HG03378 (cell line): Measurements from ENCODE around the gene RUNX1.
"Not testable (repeated sequence)": the region's sequence is repeated elsewhere in the genome, so short reads cannot be mapped to it uniquely, and the experiment has no call there.

Source experiments
- ATAC-seq: cut with Tn5 transposase; IDR thresholded peaks from one replicate; pipeline ENCODE4 v1.9.1; 2021; ENCODE audit warnings: mild to moderate bottlenecking, moderate library complexity; ENCODE audit not compliant: unreplicated experiment

The RUNX1 gene

GRCh38 chr21:34815831-34816705, 233.0 kb downstream of the RUNX1 start:
- ATAC-seq: no peak

- ATAC-seq: no peak
Measured at GRCh38 chr21:34814529-34814951, 234.6 kb downstream of the RUNX1 start.

DNA sequence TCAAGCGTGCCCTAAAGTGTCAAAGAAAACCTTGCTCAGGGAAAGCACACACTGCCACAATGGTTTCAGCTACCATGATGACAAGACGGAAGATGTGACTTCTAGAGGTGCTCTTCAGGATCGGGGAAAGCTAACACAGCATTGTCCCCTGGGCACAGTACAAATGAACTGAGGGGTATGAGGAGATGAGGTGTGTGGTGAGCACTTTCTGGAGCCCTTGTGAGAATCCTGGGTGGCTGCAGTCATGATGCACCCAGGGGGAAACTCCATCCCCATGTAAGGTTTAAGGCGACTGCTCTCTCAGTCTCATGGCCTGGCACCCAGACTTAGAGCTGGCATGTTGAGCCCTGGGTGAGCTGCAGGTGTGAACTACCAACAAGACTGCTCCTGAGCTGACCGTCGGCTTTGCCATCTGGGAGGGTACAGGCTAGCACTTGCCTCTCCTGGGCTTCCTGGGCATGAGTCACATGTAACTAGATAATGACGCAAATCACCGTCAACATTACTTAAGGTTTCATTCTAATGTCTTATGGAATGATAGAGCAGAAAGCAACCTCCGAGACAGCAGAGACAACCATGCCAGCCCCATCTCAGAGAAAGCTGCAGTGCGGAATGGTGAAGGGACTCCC, 235.7 kb downstream of the RUNX1 start:
- ATAC-seq: no peak

- ATAC-seq: no peak
Measured at GRCh38 chr21:34812504-34813265, 236.4 kb downstream of the RUNX1 start.

- no peak for ATAC-seq
Measured at GRCh38 chr21:34811368-34811767, 237.7 kb downstream of the RUNX1 start.

GRCh38 chr21:34810786-34811185, 238.3 kb downstream of the RUNX1 start:
- ATAC-seq: no peak

DNA sequence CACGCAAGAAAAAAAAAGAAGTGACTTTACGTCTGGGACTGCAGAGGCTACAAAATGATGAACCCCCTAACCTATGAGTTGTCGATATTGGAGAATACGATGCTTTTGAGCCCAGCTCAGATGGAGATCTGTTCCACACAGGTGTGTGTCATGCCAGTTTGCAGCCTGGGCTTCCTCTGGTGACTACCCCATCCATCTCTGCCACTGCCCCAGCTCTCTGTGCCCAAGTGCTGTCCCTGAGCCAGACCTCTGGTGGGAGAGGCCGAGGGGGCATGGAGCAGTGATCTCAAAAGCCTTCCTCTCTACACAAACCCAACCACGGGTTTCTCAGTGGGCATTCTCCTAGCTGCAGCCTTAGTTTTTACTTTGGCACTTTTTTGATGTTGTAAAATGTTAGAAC, 239.3 kb downstream of the RUNX1 start:
- ATAC-seq: no peak

GRCh38 chr21:34808569-34809204, 240.4 kb downstream of the RUNX1 start:
- no peak for ATAC-seq

DNA sequence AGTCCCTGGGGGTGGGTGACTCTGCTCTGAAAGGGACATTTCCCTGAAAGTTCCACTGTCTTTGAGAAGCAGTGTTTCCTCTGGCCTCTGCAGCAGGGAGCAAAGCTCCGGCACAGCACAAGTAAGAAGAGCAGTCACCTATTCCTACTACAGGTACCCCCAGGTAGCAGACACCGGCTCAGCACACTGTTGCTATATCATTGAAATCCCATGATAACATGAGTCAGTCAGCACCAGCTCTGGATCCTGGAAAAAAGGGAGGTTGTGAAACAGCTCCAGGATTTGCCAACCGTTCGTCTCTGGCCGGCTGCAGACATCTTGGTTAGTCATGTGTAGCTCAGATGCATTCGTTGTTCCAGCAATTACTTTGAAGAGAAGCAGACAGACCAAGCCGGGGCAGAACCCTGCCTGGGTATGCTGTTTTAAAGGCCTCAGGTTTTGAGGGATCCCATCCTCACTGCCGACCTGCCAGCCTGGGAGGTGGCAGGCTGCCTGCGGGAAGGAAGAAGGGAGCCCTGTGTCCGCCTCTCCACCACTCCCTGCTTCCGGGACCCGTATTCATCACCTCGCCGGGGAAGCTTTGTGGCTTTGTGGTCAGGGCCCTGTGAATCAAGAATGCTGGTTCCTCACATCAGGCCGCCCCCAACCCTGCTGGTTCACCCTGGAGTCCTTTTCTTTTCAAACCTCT, 241.1 kb downstream of the RUNX1 start:
- ATAC-seq: no peak

DNA sequence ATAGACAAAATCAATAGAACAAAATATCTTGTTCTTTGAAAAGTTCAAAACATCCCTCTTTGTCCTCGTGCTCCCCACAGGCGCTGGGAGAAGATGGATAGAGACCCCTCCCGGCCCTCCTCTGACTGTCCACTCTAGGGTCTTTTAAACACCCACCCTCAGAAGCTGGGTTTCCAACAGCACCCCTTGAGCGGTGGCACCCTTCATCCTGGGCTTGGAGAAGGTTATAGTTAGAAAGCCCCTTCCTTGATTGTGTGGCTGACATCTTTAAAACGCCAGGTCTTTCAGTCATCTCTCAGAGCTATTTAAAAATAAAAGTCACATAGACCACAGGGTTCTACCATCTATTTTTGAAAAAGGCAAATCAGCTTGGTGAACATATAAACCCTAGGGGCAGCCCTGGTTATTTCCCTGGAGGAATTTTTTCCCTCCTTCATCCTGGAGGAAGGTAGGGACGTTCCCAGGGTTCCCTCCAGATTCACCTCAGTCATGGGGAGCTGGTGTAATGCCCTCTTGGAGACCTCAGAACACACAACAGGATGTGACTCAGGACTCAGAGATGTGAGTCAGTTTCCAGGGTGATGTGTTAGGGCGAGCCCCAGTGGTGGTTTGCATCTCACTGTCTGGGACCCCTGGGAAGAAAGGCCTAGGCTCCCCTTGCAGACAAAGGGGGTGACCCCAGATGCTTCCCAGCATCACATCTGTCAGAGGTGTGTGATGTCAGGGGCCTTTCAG, 241.8 kb downstream of the RUNX1 start:
- peak; percentile 84 for ATAC-seq

DNA sequence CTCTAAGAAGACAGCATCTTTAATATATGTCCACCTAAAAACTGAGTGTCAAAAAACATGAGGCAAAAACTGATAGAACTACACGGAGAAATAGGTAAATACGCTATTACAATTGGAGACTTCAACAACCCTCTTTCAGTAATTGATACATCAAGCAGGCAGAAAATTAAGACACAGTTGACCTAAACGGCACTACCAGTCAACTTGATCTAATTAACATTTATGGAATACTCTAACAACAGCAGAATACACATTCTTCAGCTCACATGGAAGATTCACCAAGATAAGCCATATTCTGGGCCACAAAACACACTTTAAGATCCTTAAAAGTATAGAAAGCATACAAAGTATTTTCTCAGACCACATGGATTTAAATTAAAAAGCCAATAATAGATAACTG, 242.7 kb downstream of the RUNX1 start:
- no peak for ATAC-seq

DNA sequence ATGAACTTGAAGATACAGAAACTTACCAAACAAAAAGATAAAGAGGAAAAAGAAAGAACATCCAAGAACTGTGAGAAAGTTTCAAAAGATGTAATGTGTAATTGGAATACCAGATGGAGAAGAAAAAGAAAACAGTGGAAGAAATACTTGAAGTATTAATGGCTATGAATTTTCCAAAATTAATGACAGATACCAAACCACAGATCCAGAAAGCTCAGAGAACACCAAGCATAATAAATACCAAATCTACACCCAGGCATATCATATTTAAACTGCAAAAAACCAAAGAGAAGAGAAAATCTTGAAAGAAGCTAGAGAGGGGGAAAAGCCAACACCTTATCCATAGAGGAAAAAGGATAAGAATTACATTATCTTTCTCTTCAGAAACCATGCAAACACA, 243.9 kb downstream of the RUNX1 start:
- ATAC-seq: no peak

DNA sequence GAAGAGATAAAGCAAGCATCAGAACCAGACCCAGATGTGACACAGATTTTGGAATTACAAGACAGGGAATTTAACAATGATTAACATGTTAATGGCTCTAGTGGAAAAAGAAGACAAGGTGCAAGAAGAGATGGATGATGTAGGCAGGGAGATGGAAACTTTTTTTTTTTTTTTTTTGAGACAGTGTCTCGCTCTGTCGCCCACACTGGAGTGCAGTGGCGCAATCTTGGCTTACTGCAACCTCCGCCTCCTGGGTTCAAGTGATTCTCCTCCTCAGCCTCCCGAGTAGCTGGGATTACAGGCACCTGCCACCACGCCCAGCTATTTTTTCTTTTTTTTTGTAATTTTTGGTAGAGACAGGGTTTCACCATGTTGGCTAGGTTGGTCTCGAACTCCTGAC, 244.5 kb downstream of the RUNX1 start:
- not testable (repeated sequence) for ATAC-seq

- ATAC-seq: no peak
Measured at GRCh38 chr21:34803782-34804370, 245.2 kb downstream of the RUNX1 start.

DNA sequence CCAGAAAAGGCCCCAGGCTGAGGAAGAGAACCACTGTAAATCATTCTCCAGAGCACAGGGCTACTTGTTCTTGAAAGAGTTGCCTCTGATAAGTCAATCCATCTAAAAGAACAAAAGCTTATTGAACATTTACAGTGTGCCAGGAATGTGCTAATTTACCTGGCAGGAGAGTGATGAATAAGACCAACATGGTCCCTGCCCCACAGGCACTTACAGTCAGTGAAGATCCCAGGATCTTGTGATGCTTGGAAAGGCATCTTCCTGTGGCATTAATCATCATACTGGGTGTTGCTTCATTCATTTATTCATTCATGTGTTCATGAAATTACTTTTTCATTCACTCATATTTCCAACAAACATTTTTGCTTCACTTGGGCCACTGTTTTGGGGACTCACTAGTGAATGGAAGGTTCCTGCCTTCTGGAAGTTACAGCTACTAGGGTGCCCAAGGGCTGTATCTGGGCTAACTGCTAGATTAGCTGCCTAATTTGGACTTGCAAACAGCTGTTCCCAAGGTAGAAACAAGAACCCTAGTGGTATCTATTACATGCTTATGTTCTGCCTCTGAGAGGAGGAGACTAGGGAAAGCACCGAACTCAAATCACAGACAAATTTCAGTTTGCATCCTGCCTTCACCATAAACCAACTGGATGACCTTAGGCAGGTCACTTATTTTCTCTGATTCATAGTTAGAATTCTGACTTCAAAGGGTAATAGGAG, 246.8 kb downstream of the RUNX1 start:
- no peak for ATAC-seq

DNA sequence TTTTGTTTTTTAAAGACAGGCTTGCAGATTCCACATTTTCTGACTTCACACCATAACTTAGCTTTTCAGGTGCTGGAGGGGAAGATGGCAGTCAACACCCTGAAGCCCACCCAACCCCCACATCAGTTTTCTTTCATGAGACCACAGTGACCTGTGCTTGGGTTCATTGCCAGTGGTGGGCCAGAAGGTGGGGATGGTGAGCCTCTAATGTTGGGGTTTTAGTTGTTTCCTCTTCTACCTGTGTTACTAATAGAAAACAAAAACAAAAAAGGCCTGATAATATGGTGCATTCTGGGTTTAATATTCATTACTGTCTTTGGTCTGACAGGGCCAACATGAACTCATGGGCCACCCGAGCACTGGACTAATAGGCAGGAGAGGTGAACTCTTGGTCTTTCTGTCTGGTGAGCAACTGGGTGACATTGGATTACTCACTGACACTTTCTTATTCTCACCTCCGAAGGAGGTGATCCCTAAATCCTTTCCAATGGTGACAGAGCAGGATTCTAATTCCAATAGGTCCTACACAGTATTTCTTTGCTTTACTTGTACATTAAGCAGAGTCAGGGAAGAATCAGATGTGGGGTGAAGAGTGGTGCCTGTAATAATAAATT, 247.5 kb downstream of the RUNX1 start:
- no peak for ATAC-seq

DNA sequence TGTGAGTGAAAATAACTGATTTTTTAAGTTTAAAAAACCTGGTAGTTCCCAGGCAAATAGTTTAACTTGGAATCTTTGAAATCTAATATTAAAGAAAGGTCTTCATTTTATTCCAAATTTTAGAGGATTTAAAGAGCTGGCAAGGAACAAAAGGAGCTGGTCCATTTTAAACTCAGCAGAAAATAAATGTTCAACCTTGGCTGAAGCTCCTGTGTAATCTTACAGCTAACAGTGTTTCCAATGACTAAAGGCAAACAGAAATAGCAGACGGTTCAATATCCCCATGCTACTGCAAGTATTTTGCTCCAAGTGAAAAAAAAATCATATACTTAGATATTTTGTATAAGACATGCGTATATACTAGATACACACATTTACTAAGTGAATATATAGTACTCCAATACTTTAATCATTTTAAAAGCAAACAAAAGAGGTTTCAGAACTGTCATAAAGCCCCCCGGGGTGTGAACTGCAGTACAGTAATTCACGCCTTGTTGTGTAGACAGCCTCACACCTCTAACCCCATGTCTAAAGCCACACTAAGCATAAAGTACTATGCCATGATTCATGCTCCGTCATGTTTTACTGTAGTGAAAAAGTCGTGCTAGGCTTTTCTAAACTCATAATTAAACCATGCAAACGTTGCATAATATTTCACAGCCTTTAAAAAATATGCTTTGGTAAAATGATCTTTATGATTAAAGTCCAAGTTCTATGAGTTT, 248.1 kb downstream of the RUNX1 start:
- ATAC-seq: no peak

DNA sequence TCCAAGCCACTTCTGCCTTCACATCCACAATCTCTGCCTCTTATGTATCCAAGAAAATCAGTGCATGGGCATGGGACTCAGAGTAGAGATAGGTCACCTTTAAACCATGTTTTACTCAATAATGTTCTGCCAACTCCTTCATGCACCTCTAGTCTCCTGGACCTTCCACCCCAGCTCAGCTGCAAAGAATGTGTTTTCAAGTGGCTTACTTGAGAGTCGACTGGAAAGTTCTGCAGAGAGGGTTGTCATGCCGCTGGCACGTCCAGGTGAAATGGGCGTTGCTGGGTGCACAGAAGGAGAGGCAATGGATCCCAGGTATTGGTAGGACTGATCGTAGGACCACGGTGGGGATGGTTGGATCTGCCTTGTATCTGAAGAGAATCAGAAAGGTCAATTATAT, 250.0 kb downstream of the RUNX1 start:
- ATAC-seq: no peak
